Measurements from ENCODE around the gene TNFAIP8L1.

Gene TNFAIP8L1

GRCh38 chr19:4699826-4700692 is 60.7 kb downstream of the TNFAIP8L1 start:
- DNase-seq (ENCODE audit: low read depth in 1 of 2, low spot score in 1 of 2), result no peak

DNA sequence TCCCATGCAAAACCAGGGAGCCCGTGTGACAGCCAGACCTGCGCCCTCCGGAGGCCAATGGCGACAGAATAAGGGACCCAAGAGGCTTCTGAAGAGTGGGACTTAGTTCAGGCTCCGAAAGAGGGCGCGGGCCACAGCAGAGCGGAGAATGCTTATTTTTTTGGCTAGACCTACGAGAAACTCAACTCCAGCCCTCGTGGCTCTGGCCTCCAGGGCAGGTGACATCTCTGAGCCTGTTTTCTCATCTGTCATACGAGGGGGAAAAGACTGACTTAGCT is 61.3 kb downstream of the TNFAIP8L1 start:
- no peak for DNase-seq (ENCODE audit: low read depth in 1 of 2, low spot score in 1 of 2)

DNA sequence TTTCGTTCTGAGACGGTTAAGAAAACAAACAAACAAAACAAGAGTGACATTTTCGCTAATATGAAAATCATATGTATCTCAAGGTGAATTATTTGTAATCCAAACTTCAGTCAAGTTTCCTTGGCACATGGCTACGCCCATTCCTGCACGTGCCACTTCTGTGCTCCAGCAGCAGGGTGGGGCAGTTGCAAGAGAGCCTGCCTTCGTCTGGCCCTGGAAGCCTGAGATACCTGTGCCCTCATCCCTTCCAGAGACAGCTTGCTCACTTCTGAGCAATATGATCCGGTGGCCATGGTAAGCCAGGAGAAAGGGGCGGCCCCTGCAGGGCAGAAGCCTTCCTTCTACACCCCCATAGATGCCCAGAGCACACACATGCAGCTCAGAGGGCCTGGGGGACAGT is 62.2 kb downstream of the TNFAIP8L1 start:
- no peak for DNase-seq (ENCODE audit: low read depth in 1 of 2, low spot score in 1 of 2)

DNA sequence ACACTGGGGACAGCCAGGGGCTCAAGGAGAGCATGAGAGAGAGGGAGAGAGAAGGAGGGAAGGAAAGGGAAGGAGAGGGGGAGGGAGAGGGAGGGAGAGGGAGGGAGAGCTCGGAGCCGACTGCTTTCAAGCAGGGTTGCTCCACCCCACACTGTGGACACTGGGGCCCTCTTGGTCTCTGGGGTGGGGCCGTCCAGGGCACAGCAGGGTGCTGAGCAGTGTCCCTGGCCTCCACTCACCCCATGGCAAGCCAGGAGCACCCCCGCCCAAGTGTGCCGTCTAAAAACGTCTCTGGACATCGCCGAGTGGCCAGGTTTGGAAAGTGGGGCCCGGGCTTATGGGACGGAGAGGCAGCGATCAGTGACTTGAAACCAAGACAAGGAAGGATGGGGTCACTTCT is 63.4 kb downstream of the TNFAIP8L1 start:
- DNase-seq (ENCODE audit: low read depth in 1 of 2, low spot score in 1 of 2), result no peak

GRCh38 chr19:4703671-4704316 is 64.5 kb downstream of the TNFAIP8L1 start:
- no peak for DNase-seq (ENCODE audit: low read depth in 1 of 2, low spot score in 1 of 2)

DNA sequence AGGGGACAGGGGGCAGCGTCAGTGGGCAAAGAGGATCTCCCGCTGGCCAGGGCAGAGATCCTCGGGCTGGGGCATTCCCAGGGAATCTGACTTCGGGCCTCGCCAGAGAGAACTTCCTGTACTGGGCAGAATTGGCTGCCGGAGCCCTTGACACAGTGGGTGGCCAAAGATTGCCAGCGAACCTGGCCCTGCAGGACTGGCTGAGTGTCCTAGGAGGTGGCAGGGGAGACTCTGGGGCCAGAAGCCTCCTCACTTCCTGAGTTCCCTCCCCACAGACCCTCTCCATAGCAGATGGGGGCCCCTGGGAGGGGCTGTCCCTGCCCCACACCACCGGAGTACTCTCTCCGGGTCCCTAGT is 65.0 kb downstream of the TNFAIP8L1 start:
- no peak for DNase-seq (ENCODE audit: low read depth in 1 of 2, low spot score in 1 of 2)

Measured in activated CD4-positive, alpha-beta T cell treated with anti-CD3 and anti-CD28 coated beads, Interleukin-2, amount 50 U/mL, for 24 hours (primary cell).